Fibroblast of mammary gland (primary cell): Measurements from ENCODE around the gene ATP2A3.

Source experiments
- DNase-seq: peaks from one replicate; pipeline ENCODE4 v3.0.0-alpha.2; 2010; ENCODE audit warnings: low read depth
- H3K4me3 ChIP-seq: 2 replicates; pipeline ENCODE4 v1.5.1; 2011; ENCODE audit warnings: low read depth, mild to moderate bottlenecking, low read length, moderate library complexity; ENCODE audit not compliant: control insufficient read depth
- CTCF ChIP-seq: conservative IDR thresholded peaks from 2 replicates; pipeline ENCODE4 v1.5.1; 2011; ENCODE audit warnings: low read depth, low read length, inconsistent platforms; ENCODE audit not compliant: control insufficient read depth, insufficient read depth

Gene ATP2A3

GRCh38 chr17:3884188-3884587, 80.0 kb downstream of the ATP2A3 start:
- DNase-seq, result no peak
- H3K4me3 ChIP-seq, result no peak overlapping the region
- TF ChIP-seq CTCF, result no peak

- DNase-seq, result no peak
Observed at GRCh38 chr17:3882276-3882675, 82.0 kb downstream of the ATP2A3 start.

GRCh38 chr17:3880983-3881382, 83.3 kb downstream of the ATP2A3 start:
- no peak overlapping the region for H3K4me3 ChIP-seq
- DNase-seq, result no peak
- no peak for TF ChIP-seq CTCF

More at GRCh38 chr17:3882276-3882675, 82.0 kb downstream of the ATP2A3 start:
- TF ChIP-seq CTCF, result no peak
- no peak overlapping the region for H3K4me3 ChIP-seq

GRCh38 chr17:3879591-3880417, 84.4 kb downstream of the ATP2A3 start:
- no peak overlapping the region for H3K4me3 ChIP-seq
- no peak for DNase-seq
- TF ChIP-seq CTCF, result no peak

- no peak overlapping the region for H3K4me3 ChIP-seq
- TF ChIP-seq CTCF, result no peak
- DNase-seq, result peak; percentile 74
Observed at GRCh38 chr17:3879186-3879585, 85.1 kb downstream of the ATP2A3 start.

GRCh38 chr17:3877220-3877619, 87.0 kb downstream of the ATP2A3 start:
- no peak for TF ChIP-seq CTCF
- no peak overlapping the region for H3K4me3 ChIP-seq
- no peak for DNase-seq
